Breast epithelium (tissue), 4 donors: ENCODE data around the gene RBX1. TPM values are rescaled to one million over a fixed set of nuclear protein-coding genes. Genes with fewer than 3 reads are reported as not detected.

ENCODE experiments used
- DNase-seq, 2 donors: peaks; one replicate each; pipeline ENCODE4 v3.0.0-alpha.2; 2019; ENCODE audit warnings: low spot score in 2 of 2
- H3K27ac ChIP-seq, 2 donors: fragments of 200-600 bp; sonication (generic) in 1 of 2; one replicate each; pipeline ENCODE4 v1.5.1; 2016 to 2019; ENCODE audit warnings: mild to moderate bottlenecking in 1 of 2
- H3K27me3 ChIP-seq, 2 donors: fragments of 200-600 bp; sonication (generic) in 1 of 2; one replicate each; pipeline versions ENCODE4 v1.5.1 to v1.6.0; 2017 to 2019; ENCODE audit warnings: control low read depth in 1 of 2, mild to moderate bottlenecking in 1 of 2
- H3K36me3 ChIP-seq: fragments of 200-600 bp; one replicate; pipeline ENCODE4 v1.5.1; 2019
- H3K4me1 ChIP-seq, 2 donors: fragments of 200-600 bp; sonication (generic); one replicate each; pipeline ENCODE4 v1.5.1; 2016 to 2019; ENCODE audit warnings: control low read depth in 1 of 2
- H3K4me3 ChIP-seq, 3 donors: fragments of 200-600 bp; sonication (generic); 1 replicate in 2 of 3; 2 replicates in 1 of 3; pipeline ENCODE4 v1.5.1; 2016 to 2019; ENCODE audit warnings: mild to moderate bottlenecking in 3 of 3, moderate library complexity in 2 of 3
- H3K9me3 ChIP-seq, 2 donors: fragments of 200-600 bp; sonication (generic) in 1 of 2; one replicate each; pipeline ENCODE4 v1.5.1; 2016 to 2019; ENCODE audit warnings: control low read depth in 1 of 2
- CTCF ChIP-seq, 3 donors: fragments of 450-650 bp; IDR thresholded peaks; one replicate each; pipeline ENCODE4 v1.5.1; 2016 to 2017; ENCODE audit warnings: antibody characterized with exemption in 3 of 3, mild to moderate bottlenecking in 3 of 3, moderate library complexity in 3 of 3
- POLR2A ChIP-seq: fragments of 450-650 bp; IDR thresholded peaks from one replicate; pipeline ENCODE4 v1.6.1; 2016; ENCODE audit warnings: antibody characterized with exemption, mild to moderate bottlenecking, moderate library complexity
- POLR2AphosphoS5 ChIP-seq, 3 donors: sonication (generic); formaldehyde crosslinking; IDR thresholded peaks; one replicate each; pipeline ENCODE4 v1.6.1; 2017; ENCODE audit warnings: antibody characterized with exemption in 3 of 3
- intact Hi-C: fragments of 100-400 bp; cut with DNase I; formaldehyde crosslinking; loops from one replicate; pipeline ENCODE4 v1.15.1; 2023; ENCODE audit warnings: low total_unique reads
- total RNA-seq, 3 donors: library from RNA; depleted of rRNA; stranded (reverse); fragments of >200 nt; gene quantifications; one replicate each; pipeline ENCODE4 v1.1.0, GENCODE V29; 2016

RBX1 gene
- total RNA-seq, 3 donors from 2014 or later: 30.4 to 42.7 (median 39.3) TPM

DNA sequence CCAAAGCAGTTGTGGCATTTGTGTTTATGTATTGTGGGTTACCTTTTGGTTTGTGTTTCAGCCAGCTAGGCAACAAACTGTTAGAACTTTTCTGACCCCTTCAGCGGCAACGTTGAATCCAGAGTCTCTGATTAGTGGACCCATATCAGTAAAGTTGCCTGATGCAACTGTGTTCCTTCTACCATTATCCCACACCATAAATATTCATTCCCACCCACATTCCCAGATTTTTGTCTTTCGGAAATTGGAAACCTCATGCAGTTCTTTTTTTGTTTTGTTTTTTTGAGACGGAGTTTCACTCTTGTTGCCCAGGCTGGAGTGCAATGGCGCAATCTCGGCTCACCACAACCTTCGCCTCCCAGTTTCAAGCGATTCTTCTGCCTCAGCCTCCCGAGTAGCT is 30.7 kb upstream of the RBX1 start:
- Histone ChIP-seq H3K9me3 (no peaks in the 10 kb centered on the region), H3K27me3 (no peaks in the 10 kb centered on the region), H3K36me3 (no peaks in the 10 kb centered on the region), H3K4me3 (no peak overlapping the region), H3K4me1 (no peaks in the 10 kb centered on the region), H3K27ac (peak overlapping the region; percentile 10 to 71)
- TF ChIP-seq CTCF (IDR thresholded peaks at IDR 0.05) (no peak), POLR2AphosphoS5 (IDR thresholded peaks at IDR 0.05) (no peak), POLR2A (no peak)
- no peak for DNase-seq
- intact Hi-C loops: no loop called here

- Histone ChIP-seq H3K4me1 (no peaks in the 10 kb centered on the region), H3K9me3 (no peaks in the 10 kb centered on the region), H3K36me3 (no peaks in the 10 kb centered on the region), H3K27ac (no peak overlapping the region), H3K27me3 (no peaks in the 10 kb centered on the region), H3K4me3 (peak overlapping the region in 1 of 3 donors; percentile 26)
- intact Hi-C loops: no loop called here
- TF ChIP-seq CTCF (IDR thresholded peaks at IDR 0.05): peak in 2 of 3 donors; percentile 78 to 82
- no peak for TF ChIP-seq POLR2AphosphoS5 (IDR thresholded peaks at IDR 0.05)
- DNase-seq: no peak
Observed at GRCh38 chr22:40922484-40923303, 28.5 kb upstream of the RBX1 start.

DNA sequence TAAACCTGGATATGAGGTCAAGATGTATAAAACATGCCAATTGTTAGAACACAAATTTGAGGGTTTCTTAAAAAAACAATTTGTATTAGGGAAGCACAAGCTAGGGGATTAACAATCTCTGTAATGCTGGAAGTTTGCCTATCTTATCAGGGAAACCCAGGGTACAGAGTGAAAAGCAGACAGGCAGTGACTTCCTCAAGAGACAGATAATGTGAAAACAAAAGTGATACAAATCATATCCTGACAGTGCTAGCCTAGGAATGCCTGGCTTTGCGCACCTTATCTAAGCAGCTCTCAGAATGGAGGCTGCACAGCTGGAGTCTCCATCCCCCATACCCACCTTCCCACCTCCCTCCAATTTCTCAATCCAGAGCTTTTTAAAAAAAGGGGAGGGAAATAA is 22.5 kb upstream of the RBX1 start:
- Histone ChIP-seq H3K9me3 (no peaks in the 10 kb centered on the region), H3K27me3 (no peaks in the 10 kb centered on the region), H3K4me1 (no peaks in the 10 kb centered on the region), H3K4me3 (no peak overlapping the region), H3K27ac (no peak overlapping the region), H3K36me3 (no peaks in the 10 kb centered on the region)
- no peak for TF ChIP-seq POLR2AphosphoS5 (IDR thresholded peaks at IDR 0.05)
- TF ChIP-seq POLR2A: no peak
- no peak for TF ChIP-seq CTCF (IDR thresholded peaks at IDR 0.05)
- DNase-seq: no peak
- intact Hi-C loops: no loop called here

DNA sequence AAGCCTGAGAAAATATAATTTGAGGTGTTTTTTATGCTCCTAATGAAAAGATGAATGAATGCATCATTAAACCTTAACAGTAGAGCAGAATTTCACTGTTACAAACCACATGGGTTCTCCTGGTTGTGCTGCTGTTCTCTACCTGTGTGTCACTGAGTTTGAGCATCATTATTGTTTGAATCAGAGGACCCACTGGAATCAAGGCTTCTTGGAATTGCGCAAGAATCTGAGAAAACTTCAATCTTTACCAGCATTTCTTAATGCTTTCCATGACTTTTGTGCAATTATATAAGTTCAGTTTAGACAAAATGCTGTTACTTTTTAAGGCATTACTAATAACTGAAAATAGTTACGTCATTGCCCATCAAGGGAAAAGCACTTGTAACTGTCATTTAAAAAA is 18.8 kb upstream of the RBX1 start:
- intact Hi-C loops: no loop called here
- no peak for TF ChIP-seq CTCF (IDR thresholded peaks at IDR 0.05)
- TF ChIP-seq POLR2A: no peak
- no peak for TF ChIP-seq POLR2AphosphoS5 (IDR thresholded peaks at IDR 0.05)
- Histone ChIP-seq H3K27ac (no peak overlapping the region), H3K9me3 (no peaks in the 10 kb centered on the region), H3K27me3 (no peaks in the 10 kb centered on the region), H3K36me3 (no peaks in the 10 kb centered on the region), H3K4me1 (no peaks in the 10 kb centered on the region), H3K4me3 (no peak overlapping the region)
- no peak for DNase-seq

GRCh38 chr22:40939202-40939601 is 12.0 kb upstream of the RBX1 start:
- TF ChIP-seq CTCF (IDR thresholded peaks at IDR 0.05) (no peak), POLR2A (no peak), POLR2AphosphoS5 (IDR thresholded peaks at IDR 0.05) (no peak)
- intact Hi-C loops: no loop called here
- no peaks in the 10 kb centered on the region for H3K9me3 ChIP-seq

More at GRCh38 chr22:40939202-40939601, 12.0 kb upstream of the RBX1 start:
- DNase-seq: no peak
- Histone ChIP-seq H3K27me3 (no peaks in the 10 kb centered on the region), H3K27ac (no peak overlapping the region), H3K4me1 (no peaks in the 10 kb centered on the region), H3K4me3 (no peak overlapping the region), H3K36me3 (no peaks in the 10 kb centered on the region)
